WTC11 (cell line): ENCODE results near the gene PARD6A. TPM values are rescaled to one million over a fixed set of nuclear protein-coding genes. Genes with fewer than 3 reads are reported as not detected.

Experiments
- ATAC-seq: fragments of 200-7000 bp; cut with Tn5 transposase; 2 replicates; pipeline ENCODE4 v1.10.0; 2021; ENCODE audit warnings: mild to moderate bottlenecking, moderate library complexity
- CTCF ChIA-PET: fragments of 300-600 bp; sonication (Branson Sonifier 250); formaldehyde crosslinking; loops from one replicate; lab custom pipeline; 2021; ENCODE audit warnings: antibody characterized with exemption; lab: Charles Lee
- POLR2A ChIA-PET: fragments of 350-600 bp; sonication (Branson Sonifier 250); formaldehyde crosslinking; loops from one replicate; lab custom pipeline; 2021; ENCODE audit warnings: antibody characterized with exemption; lab: Charles Lee
- DNase-seq: peaks from one replicate; pipeline ENCODE4 v3.0.0; 2021; ENCODE audit warnings: low spot score
- H3K27ac Mint-ChIP-seq: 2 replicates; pipeline ENCODE4 v1.8.0; 2021; ENCODE audit warnings: mixed read lengths
- H3K27me3 Mint-ChIP-seq: 2 replicates; pipeline ENCODE4 v1.8.0; 2021; ENCODE audit warnings: low read depth, mild to moderate bottlenecking, moderate library complexity, mixed read lengths
- H3K36me3 Mint-ChIP-seq: 2 replicates; pipeline ENCODE4 v1.8.0; 2021; ENCODE audit warnings: mixed read lengths
- H3K4me1 Mint-ChIP-seq: 2 replicates; pipeline ENCODE4 v1.8.0; 2022; ENCODE audit warnings: mixed read lengths
- H3K4me3 Mint-ChIP-seq: 2 replicates; pipeline ENCODE4 v1.8.0; 2021; ENCODE audit warnings: mild to moderate bottlenecking, moderate library complexity, mixed read lengths
- H3K9me3 Mint-ChIP-seq: 2 replicates; pipeline ENCODE4 v1.8.0; 2021; ENCODE audit warnings: mixed read lengths
- CREB1 ChIP-seq: sonication (generic); formaldehyde crosslinking; IDR thresholded peaks from 2 replicates; pipeline ENCODE4 v1.8.0; 2023; ENCODE audit warnings: mild to moderate bottlenecking, missing genetic modification reagents
- EMX1 ChIP-seq: fragments of 250-450 bp; sonication (Bioruptor Pico); IDR thresholded peaks from 2 replicates; pipeline ENCODE4 v1.8.0; 2021; ENCODE audit warnings: mild to moderate bottlenecking
- ETV6 ChIP-seq: sonication (generic); formaldehyde crosslinking; IDR thresholded peaks from 2 replicates; pipeline ENCODE4 v1.8.1; 2022; ENCODE audit warnings: mild to moderate bottlenecking, missing genetic modification reagents
- GABPB1 ChIP-seq: sonication (generic); formaldehyde crosslinking; IDR thresholded peaks from 2 replicates; pipeline ENCODE4 v1.8.1; 2023; ENCODE audit warnings: mild to moderate bottlenecking, missing genetic modification reagents
- GRHL2 ChIP-seq: fragments of 250-450 bp; sonication (Bioruptor Pico); IDR thresholded peaks from 2 replicates; pipeline ENCODE4 v1.8.0; 2022; ENCODE audit warnings: mild to moderate bottlenecking, moderate library complexity; ENCODE audit not compliant: insufficient replicate concordance, severe bottlenecking
- JAZF1 ChIP-seq: fragments of 250-450 bp; sonication (Bioruptor Pico); IDR thresholded peaks from 2 replicates; pipeline ENCODE4 v1.9.0; 2021; ENCODE audit warnings: moderate library complexity, mild to moderate bottlenecking, inconsistent platforms
- MXD4 ChIP-seq: fragments of 250-450 bp; sonication (Bioruptor Pico); IDR thresholded peaks from 2 replicates; pipeline ENCODE4 v1.8.0; 2021; ENCODE audit warnings: mild to moderate bottlenecking, moderate library complexity, borderline replicate concordance
- NFYB ChIP-seq: sonication (generic); formaldehyde crosslinking; conservative IDR thresholded peaks from 2 replicates; pipeline ENCODE4 v1.8.0; 2022; ENCODE audit warnings: low read depth, missing genetic modification reagents
- NR3C1 ChIP-seq: sonication (generic); formaldehyde crosslinking; conservative IDR thresholded peaks from 2 replicates; pipeline ENCODE4 v1.8.1; 2023; ENCODE audit warnings: low read depth, mild to moderate bottlenecking, missing genetic modification reagents
- PRRX2 ChIP-seq: fragments of 250-450 bp; sonication (Bioruptor Pico); IDR thresholded peaks from 2 replicates; pipeline ENCODE4 v1.8.0; 2021; ENCODE audit warnings: mild to moderate bottlenecking
- RELA ChIP-seq: sonication (generic); formaldehyde crosslinking; IDR thresholded peaks from 2 replicates; pipeline ENCODE4 v1.8.1; 2022; ENCODE audit warnings: missing genetic modification reagents, mild to moderate bottlenecking, borderline replicate concordance
- SMAD3 ChIP-seq: sonication (generic); formaldehyde crosslinking; IDR thresholded peaks from 2 replicates; pipeline ENCODE4 v1.8.0; 2022; ENCODE audit warnings: missing genetic modification reagents, mild to moderate bottlenecking, borderline replicate concordance
- SP1 ChIP-seq: sonication (generic); formaldehyde crosslinking; conservative IDR thresholded peaks from 2 replicates; pipeline ENCODE4 v1.8.1; 2022; ENCODE audit warnings: missing genetic modification reagents
- TEAD4 ChIP-seq: sonication (generic); formaldehyde crosslinking; IDR thresholded peaks from 2 replicates; pipeline ENCODE4 v1.8.0; 2022; ENCODE audit warnings: mild to moderate bottlenecking, missing genetic modification reagents
- USF1 ChIP-seq: sonication (generic); formaldehyde crosslinking; IDR thresholded peaks from 2 replicates; pipeline ENCODE4 v1.8.0; 2022; ENCODE audit warnings: mild to moderate bottlenecking, missing genetic modification reagents
- ZNF138 ChIP-seq: sonication (generic); formaldehyde crosslinking; conservative IDR thresholded peaks from 2 replicates; pipeline ENCODE4 v1.8.1; 2022; ENCODE audit warnings: mild to moderate bottlenecking, moderate library complexity, missing genetic modification reagents
- ZNF317 ChIP-seq: sonication (generic); formaldehyde crosslinking; IDR thresholded peaks from 2 replicates; pipeline ENCODE4 v1.8.1; 2023; ENCODE audit warnings: low read depth, mild to moderate bottlenecking, moderate library complexity, missing genetic modification reagents, borderline replicate concordance
- ZNF396 ChIP-seq: fragments of 250-450 bp; sonication (Bioruptor Pico); IDR thresholded peaks from 2 replicates; pipeline ENCODE4 v1.8.0; 2021; ENCODE audit warnings: mild to moderate bottlenecking, moderate library complexity, borderline replicate concordance
- ZNF416 ChIP-seq: fragments of 250-450 bp; sonication (Bioruptor Pico); IDR thresholded peaks from 2 replicates; pipeline ENCODE4 v1.9.0; 2021; ENCODE audit warnings: mild to moderate bottlenecking, inconsistent platforms
- total RNA-seq: library from RNA; stranded (reverse); gene quantifications from 3 replicates; pipeline ENCODE4 v1.2.3, GENCODE V29; 2021
- TF ChIP-seq, protein P1 (sequence below): sonication (generic); formaldehyde crosslinking; conservative IDR thresholded peaks from 2 replicates; pipeline ENCODE4 v1.8.1; 2022; ENCODE audit warnings: mild to moderate bottlenecking, missing genetic modification reagents
- TF ChIP-seq, protein P2 (sequence below): fragments of 250-450 bp; sonication (Bioruptor Pico); IDR thresholded peaks from 2 replicates; pipeline ENCODE4 v1.9.0; 2021; ENCODE audit warnings: moderate library complexity, mild to moderate bottlenecking, inconsistent platforms, borderline replicate concordance
- TF ChIP-seq, protein P3 (sequence below): fragments of 250-450 bp; sonication (Bioruptor Pico); IDR thresholded peaks from 2 replicates; pipeline ENCODE4 v1.9.0; 2021; ENCODE audit warnings: mild to moderate bottlenecking, borderline replicate concordance
- TF ChIP-seq, protein P4 (sequence below): sonication (generic); formaldehyde crosslinking; IDR thresholded peaks from 2 replicates; pipeline ENCODE4 v1.8.1; 2023; ENCODE audit warnings: mild to moderate bottlenecking, missing genetic modification reagents, moderate library complexity

Gene PARD6A
- total RNA-seq, 1 experiment from 2014 or later = 17.1 TPM

GRCh38 chr16:67667817-67668494 lies 7.2 kb downstream of the PARD6A start:
- POLR2A ChIA-PET = no interaction called here
- CTCF ChIA-PET = interaction anchor here (0.6 to 10.3 kb wide), 23 partner anchors 15 to 383 kb away, joined by 3 to 137 read pairs (median 4); partner anchors contain the start of genes ATP6V0D1, CARMIL2, CENPT and GFOD2
- DNase-seq (peak; percentile 82), ATAC-seq (peak; percentile 66)
- Mint-ChIP-seq H3K4me1 (peaks cover 11% of the 10 kb centered on the region), H3K9me3 (no peaks in the 10 kb centered on the region), H3K36me3 (no peaks in the 10 kb centered on the region), H3K4me3 (peak overlapping the region; percentile 84; the same call in 1 of the 2 replicates), H3K27ac (no peak overlapping the region), H3K27me3 (peaks cover 6% of the 10 kb centered on the region)
- TF ChIP-seq GABPB1 (CRISPR knock-in tag) (peak; percentile 34; the same call in 1 of the 2 replicates), SP1 (CRISPR knock-in tag) (no peak), ETV6 (CRISPR knock-in tag) (no peak)
- TF ChIP-seq, all 79 proteins: peak for 1

DNA sequence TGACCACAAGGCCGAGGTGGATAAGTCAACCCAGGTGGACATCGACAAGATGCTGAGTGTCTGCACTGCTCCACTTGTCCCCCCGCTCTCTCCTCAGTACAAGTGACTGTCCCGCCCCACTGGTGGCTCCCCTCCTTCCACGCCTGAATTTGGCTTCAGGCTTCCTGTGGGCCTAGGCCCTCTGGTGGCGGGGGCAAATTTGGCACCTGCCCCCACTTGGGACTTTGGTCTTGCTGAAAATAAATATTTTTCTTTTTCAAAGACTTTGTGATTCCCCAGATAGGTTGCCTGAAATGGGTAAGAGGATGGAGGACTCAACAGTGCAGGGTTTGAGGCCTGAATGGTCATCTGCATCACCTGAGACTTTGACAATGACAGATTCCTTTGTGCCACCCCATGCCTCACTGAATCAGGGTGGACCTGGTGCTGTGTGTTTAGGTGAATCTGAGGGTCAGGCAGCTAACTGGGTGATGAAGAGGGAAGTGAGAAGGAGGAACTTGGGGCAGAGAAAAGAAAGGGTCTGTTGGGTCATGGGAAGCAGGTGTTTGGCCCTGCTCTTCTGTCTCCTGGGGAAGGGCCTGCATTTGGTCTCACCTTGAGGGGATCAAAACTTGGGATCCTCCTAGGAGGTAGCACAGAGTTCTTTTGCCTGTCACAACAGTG lies 7.9 kb downstream of the PARD6A start:
- no peak for ATAC-seq
- Mint-ChIP-seq H3K27ac (no peak overlapping the region), H3K36me3 (no peaks in the 10 kb centered on the region), H3K9me3 (no peaks in the 10 kb centered on the region), H3K27me3 (peaks cover 6% of the 10 kb centered on the region), H3K4me3 (no peak overlapping the region), H3K4me1 (peaks cover 11% of the 10 kb centered on the region)
- POLR2A ChIA-PET = no interaction called here
- no peak for TF ChIP-seq CREB1
- TF ChIP-seq USF1 (CRISPR knock-in tag) = no peak
- TF ChIP-seq MXD4 (CRISPR knock-in tag) = no peak
- no peak for TF ChIP-seq NFYB
- TF ChIP-seq ZNF396 (CRISPR knock-in tag) = no peak
- no peak for TF ChIP-seq ZNF416
- TF ChIP-seq RELA (CRISPR knock-in tag) = no peak
- TF ChIP-seq, protein P1, sequence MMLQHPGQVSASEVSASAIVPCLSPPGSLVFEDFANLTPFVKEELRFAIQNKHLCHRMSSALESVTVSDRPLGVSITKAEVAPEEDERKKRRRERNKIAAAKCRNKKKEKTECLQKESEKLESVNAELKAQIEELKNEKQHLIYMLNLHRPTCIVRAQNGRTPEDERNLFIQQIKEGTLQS = no peak
- no peak for TF ChIP-seq ZNF138 (CRISPR knock-in tag)
- TF ChIP-seq GRHL2 (CRISPR knock-in tag) = no peak
- TF ChIP-seq EMX1 (CRISPR knock-in tag) = no peak
- TF ChIP-seq, protein P2, sequence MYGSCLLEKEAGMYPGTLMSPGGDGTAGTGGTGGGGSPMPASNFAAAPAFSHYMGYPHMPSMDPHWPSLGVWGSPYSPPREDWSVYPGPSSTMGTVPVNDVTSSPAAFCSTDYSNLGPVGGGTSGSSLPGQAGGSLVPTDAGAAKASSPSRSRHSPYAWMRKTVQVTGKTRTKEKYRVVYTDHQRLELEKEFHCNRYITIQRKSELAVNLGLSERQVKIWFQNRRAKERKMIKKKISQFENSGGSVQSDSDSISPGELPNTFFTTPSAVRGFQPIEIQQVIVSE (CRISPR knock-in tag) = no peak
- no peak for TF ChIP-seq JAZF1 (CRISPR knock-in tag)
- TF ChIP-seq PRRX2 (CRISPR knock-in tag) = no peak
- TF ChIP-seq, protein P3, sequence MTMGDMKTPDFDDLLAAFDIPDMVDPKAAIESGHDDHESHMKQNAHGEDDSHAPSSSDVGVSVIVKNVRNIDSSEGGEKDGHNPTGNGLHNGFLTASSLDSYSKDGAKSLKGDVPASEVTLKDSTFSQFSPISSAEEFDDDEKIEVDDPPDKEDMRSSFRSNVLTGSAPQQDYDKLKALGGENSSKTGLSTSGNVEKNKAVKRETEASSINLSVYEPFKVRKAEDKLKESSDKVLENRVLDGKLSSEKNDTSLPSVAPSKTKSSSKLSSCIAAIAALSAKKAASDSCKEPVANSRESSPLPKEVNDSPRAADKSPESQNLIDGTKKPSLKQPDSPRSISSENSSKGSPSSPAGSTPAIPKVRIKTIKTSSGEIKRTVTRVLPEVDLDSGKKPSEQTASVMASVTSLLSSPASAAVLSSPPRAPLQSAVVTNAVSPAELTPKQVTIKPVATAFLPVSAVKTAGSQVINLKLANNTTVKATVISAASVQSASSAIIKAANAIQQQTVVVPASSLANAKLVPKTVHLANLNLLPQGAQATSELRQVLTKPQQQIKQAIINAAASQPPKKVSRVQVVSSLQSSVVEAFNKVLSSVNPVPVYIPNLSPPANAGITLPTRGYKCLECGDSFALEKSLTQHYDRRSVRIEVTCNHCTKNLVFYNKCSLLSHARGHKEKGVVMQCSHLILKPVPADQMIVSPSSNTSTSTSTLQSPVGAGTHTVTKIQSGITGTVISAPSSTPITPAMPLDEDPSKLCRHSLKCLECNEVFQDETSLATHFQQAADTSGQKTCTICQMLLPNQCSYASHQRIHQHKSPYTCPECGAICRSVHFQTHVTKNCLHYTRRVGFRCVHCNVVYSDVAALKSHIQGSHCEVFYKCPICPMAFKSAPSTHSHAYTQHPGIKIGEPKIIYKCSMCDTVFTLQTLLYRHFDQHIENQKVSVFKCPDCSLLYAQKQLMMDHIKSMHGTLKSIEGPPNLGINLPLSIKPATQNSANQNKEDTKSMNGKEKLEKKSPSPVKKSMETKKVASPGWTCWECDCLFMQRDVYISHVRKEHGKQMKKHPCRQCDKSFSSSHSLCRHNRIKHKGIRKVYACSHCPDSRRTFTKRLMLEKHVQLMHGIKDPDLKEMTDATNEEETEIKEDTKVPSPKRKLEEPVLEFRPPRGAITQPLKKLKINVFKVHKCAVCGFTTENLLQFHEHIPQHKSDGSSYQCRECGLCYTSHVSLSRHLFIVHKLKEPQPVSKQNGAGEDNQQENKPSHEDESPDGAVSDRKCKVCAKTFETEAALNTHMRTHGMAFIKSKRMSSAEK = no peak
- TF ChIP-seq SMAD3 (CRISPR knock-in tag) = no peak
- no peak for TF ChIP-seq NR3C1 (CRISPR knock-in tag)
- TF ChIP-seq, protein P4, sequence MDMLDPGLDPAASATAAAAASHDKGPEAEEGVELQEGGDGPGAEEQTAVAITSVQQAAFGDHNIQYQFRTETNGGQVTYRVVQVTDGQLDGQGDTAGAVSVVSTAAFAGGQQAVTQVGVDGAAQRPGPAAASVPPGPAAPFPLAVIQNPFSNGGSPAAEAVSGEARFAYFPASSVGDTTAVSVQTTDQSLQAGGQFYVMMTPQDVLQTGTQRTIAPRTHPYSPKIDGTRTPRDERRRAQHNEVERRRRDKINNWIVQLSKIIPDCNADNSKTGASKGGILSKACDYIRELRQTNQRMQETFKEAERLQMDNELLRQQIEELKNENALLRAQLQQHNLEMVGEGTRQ (CRISPR knock-in tag) = no peak
- no peak for TF ChIP-seq TEAD4 (CRISPR knock-in tag)
- TF ChIP-seq ZNF317 = no peak
- no peak for DNase-seq
- CTCF ChIA-PET = interaction anchor here (0.6 to 10.3 kb wide), 14 partner anchors 15 to 220 kb away, joined by 3 to 137 read pairs (median 5); partner anchors contain the start of genes CENPT, GFOD2, RANBP10 and TSNAXIP1
